GM08714 (cell line): ENCODE measurements around the gene POR.

Experiments used
- H3K4me3 ChIP-seq: fragments of 200-500 bp; sonication (Bioruptor generic); 2 replicates; pipeline ENCODE4 v1.5.1; 2014; ENCODE audit warnings: mild to moderate bottlenecking, low read length, inconsistent platforms
- ZNF274 ChIP-seq: IDR thresholded peaks from 2 replicates; pipeline ENCODE4 v1.6.1; 2012; ENCODE audit warnings: mild to moderate bottlenecking, low read depth, low read length

Gene POR

DNA sequence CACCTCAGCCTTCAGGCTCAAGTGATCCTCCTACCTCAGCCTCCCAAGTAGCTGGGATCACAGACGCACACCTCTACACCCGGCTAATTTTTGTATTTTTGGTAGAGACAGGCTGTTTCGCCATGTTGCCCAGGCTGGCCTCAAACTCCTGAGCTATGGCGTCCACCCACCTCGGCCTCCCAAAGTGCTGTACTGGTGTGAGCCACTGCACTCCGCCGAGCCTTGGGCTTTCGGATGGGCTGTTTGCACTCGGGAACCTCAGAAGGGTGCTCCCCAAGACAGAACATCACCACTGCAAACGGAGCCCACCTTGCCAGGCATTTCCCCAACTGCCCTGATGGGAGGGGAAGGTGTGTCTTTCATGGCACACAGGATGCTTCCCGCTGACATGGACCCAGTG is 52.1 kb downstream of the POR start:
- no peak overlapping the region for H3K4me3 ChIP-seq
- no peak for TF ChIP-seq ZNF274

DNA sequence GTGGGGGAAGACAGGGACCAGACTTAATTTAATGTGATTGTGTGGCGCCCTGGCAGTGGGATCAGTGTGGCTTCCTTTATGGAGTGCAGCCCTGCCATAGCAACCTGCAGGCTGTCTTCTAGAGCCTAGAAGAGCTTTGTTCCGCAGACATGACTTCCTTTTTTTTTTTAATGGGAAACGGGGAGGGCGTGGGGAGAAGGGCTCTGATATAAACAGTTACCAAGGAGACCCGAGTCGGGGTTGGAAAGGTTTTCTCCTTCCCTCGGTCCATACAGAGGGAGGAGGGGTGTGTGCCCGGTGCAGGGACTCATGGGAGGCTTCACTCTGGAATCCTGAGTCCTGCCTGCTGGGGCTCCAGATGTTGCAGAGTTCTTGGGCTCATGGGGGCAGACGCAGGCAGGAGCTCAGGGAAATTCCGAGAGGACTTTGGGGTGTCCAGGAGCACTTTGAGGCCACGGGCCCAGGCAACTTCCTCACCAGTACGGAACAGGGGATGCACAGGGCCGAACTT is 52.6 kb downstream of the POR start:
- H3K4me3 ChIP-seq, result no peak overlapping the region
- no peak for TF ChIP-seq ZNF274

DNA sequence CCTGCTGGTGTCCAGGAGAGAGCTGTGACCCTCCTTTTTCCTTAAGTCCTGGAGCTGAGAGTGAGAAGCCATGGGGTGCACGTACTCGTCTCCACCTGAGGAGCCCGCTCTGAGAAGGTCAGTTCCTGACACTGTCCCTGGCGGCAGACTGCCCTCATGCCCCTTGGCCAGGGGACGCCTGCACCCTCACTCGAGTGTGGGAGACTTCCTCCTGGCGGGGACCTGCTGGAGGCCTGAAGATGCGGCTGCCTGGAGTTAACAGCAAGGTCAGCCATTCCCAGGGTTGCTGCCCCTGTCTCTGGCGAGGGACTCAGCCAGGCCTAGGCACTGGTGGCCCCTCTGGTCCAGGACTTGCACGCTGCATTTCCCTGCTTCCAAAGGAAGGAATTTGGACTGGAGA is 53.1 kb downstream of the POR start:
- no peak for TF ChIP-seq ZNF274
- no peak overlapping the region for H3K4me3 ChIP-seq

DNA sequence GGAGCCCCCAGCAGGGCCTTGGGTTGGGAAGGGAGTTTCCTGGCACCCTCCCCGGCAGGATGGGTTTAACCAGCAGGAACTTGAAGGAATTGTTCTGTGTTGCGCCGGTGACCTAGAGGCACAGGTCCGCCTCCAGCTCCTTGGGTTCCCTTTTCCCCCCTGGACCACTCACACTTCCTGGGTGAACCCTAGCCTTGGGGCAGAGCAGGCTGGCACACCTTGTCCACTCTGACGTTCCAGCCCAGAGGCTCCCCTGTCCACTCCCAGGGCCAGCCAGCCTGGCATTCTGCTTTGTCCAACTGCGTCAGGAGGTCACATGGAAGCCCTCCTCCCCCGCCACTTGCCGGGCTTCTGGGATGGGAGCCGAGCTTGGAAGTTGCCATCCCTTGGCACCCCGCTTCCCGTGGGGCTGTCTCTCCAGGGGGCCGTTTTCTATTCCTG is 53.6 kb downstream of the POR start:
- H3K4me3 ChIP-seq, result no peak overlapping the region
- TF ChIP-seq ZNF274, result no peak

DNA sequence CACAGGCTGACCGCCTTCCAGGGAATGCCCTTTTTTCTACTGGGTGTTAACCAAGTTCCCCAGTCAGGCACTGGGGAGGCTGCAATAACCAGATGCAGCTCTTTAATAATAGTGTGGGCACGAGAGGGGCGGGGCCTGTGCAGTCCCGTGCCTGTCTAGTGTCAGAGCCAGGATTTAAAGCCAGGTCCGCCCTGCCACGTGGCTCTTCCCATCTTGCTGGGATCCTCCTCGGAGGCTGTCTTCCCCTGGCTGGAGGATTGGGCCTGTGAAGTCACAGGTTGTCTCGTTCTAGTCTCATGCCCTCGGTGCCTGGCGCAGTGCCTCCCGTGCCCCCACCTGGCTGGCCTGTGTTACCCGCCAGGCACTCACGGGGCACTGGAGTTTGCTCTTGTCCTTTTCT is 54.2 kb downstream of the POR start:
- no peak overlapping the region for H3K4me3 ChIP-seq
- no peak for TF ChIP-seq ZNF274

DNA sequence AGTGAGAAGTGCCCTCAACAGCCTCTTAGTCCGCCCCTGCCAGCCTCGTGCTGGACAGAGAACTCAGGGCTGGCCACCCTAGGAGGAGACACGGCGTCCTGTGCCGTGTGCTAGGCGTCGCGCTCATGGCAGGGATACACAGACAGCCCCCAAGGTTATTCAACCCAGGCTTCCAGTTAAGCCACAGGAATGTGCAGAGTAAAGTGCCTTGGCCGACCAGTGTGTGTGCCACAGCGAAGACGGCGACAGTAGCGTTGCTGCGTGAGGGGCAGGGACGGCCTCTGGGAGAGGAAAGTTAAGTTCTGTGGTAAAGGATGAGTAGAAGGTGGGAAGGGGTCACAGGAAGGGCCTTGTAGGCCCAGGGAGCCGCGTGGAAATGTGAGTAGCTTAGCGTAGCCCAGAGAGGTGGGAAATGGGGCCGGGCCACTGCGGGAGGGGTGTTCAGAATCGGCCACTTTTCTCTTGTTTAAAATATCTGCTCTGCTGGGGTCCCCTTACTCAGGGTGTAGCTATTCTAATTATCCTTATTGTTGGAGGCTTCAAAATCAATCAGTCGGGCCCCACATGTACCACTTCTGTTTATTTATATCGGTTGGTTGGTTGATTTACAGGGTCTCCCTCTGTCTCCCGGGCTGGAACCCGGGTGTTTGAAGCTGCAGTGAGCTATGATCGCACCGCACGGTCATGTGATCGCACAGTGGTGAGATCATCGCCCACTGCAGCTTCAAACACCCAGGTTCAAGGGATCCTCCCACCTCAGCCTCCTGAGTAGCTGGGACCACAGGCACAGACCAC is 54.9 kb downstream of the POR start:
- no peak overlapping the region for H3K4me3 ChIP-seq
- no peak for TF ChIP-seq ZNF274

DNA sequence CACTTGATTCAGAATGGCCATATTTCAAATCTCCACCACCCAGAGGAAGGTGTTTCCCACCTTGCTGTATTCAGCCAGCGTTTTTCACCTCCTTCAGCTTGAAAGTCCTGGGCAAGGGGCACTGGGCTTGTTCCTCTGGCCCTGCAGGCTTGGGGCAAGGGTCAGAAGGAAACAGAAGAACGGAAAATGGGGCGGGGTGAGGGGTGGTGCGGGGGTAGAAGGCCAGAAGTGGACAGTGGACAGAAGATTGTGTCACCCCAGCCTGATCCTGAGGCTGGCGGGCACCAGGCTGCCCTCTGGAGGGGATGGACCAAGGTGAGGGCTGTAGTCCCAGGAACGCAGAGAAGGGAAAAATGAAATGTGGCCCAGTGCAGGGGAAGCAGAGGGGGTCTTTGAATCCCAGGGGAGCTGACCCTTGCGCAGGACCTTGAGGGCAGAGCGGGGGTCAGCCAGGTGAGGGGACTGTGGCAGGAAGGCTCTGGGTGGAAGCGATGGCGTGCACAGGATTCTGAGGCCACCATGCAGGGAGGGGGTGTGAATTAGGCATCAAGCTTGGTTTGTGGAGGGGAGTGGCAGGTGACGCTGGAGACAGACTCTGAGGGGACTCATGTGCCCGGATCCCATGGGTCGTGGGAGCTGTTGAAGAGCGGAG is 56.5 kb downstream of the POR start:
- no peak for TF ChIP-seq ZNF274
- no peak overlapping the region for H3K4me3 ChIP-seq

DNA sequence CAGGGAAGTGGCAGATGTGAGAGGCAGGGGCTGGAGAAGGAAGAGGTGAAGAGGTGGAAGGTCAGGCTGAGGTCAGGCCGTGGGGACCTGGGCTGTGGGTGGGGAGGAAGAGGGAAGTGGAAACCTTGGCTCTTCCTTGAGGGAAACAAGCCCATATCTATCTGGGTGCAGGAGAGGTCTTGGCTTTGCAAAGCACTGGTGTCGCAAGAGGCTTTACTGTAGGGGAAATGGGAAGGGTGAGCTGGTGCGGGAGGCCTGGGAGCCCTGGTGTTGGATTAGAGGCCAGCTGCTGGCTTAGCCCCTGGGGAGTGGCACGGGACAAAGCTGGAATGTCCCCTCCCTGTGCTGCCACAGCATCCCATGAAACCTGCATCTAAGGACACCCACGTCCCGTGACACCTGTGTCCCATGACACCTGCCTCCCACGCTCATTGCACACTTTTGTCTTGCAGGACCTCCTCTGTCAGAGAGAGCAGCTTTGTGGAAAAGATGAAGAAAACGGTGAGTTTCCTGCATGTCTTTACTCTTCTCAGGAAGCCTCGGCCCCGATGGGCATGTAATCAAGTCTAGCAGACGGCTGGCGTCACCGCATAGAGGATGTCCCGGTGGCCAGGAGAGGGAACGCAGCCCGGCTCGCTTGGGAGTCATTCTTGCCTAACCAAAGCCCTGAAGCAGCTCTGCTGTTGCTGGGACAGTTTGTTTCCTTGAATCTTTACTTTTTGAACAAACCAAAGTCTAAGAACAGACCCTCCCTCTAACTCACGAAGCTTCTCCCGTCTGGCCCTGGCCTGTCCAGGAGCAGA is 57.2 kb downstream of the POR start:
- no peak for TF ChIP-seq ZNF274
- H3K4me3 ChIP-seq, result no peak overlapping the region

DNA sequence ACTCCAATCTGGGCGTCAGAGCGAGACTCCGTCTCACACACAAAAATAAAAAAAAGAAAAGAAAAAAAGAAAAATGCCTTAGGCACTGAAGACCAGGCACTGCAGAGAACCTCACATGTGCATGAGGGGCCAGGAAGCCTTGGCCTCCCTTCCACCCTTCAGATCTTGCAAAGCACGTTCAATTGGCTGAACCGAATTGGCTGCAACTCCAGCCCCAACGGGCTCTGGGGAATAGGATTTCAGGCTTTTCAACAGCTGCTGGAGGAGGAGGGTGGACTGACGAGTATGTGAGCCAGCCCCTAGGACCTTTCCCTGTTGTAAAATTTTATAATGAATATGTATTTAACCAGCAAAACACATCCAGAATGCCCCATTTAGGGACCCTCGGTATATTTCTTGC is 62.8 kb downstream of the POR start:
- no peak for TF ChIP-seq ZNF274
- no peak overlapping the region for H3K4me3 ChIP-seq

DNA sequence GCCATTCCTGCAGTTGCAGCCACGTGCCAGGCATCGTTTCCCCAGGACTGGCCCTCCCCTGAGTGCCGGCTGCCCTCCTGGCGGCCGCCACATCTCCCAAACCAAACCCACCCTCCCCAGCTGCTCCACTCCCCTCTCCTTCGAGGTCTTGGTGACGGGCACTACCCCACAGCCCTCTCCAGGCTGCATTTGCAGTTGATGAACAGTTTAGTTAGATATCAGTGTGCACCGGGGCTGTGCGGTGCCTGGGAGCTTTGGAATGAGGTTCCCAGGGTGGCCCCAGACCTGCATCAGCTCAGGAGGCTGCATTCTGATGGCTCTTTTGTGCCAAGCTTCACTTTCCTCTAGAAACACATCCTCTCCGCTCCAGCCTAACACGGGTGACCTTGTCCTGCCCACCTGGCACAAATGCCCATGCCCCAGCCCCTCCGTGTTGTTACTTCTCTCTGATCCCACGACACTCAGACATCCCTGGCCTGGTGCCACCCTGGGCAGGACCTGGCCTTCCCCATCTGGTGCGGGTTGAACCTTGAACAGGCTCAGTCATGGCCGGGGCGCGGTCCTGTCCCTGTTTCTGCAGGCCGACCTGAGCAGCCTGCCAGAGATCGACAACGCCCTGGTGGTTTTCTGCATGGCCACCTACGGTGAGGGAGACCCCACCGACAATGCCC is 64.9 kb downstream of the POR start:
- no peak for TF ChIP-seq ZNF274
- H3K4me3 ChIP-seq, result no peak overlapping the region

DNA sequence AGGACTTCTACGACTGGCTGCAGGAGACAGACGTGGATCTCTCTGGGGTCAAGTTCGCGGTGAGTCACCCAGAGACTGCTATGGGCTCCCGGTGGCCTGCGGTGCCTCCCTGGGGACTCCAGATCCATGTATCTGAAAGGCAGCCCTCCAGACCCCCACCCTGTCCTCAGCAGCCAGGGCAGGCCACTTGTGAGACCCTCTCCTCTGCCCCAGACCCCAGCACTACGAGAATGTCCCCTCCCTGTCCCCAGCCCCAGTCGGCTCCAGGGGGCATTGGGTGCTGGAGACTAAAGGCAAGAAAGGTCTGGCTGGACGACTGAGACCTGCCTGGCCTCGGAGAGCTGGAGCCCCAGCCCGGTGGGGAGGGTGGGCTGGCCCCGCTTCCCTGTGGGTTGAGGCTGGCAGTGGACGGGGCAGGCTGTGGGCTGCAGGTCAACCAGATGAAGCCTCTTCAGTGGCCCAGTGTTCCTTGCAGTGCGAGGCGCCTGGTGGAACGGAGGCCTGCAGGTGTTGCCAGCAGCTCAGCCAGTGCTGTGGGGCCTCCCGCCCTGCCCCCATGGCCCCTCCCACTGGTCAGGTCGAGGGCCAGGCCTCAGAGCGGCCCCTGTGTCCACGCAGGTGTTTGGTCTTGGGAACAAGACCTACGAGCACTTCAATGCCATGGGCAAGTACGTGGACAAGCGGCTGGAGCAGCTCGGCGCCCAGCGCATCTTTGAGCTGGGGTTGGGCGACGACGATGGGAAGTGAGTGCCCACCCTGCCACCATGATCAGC is 65.7 kb downstream of the POR start:
- no peak overlapping the region for H3K4me3 ChIP-seq
- TF ChIP-seq ZNF274, result no peak

DNA sequence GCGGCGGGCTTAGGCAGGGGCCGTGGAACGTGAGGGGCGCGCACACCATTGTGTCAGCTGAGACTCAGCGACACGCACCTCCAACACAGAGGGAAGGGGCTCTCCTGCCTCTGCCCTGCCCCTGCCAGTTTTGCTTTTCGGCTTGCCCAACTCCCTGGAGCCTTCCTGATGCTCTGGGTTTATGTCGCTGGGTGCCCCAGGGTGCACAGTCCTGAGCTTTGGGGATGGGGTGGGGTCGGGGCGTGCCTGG is 66.2 kb downstream of the POR start:
- no peak overlapping the region for H3K4me3 ChIP-seq
- TF ChIP-seq ZNF274, result no peak

DNA sequence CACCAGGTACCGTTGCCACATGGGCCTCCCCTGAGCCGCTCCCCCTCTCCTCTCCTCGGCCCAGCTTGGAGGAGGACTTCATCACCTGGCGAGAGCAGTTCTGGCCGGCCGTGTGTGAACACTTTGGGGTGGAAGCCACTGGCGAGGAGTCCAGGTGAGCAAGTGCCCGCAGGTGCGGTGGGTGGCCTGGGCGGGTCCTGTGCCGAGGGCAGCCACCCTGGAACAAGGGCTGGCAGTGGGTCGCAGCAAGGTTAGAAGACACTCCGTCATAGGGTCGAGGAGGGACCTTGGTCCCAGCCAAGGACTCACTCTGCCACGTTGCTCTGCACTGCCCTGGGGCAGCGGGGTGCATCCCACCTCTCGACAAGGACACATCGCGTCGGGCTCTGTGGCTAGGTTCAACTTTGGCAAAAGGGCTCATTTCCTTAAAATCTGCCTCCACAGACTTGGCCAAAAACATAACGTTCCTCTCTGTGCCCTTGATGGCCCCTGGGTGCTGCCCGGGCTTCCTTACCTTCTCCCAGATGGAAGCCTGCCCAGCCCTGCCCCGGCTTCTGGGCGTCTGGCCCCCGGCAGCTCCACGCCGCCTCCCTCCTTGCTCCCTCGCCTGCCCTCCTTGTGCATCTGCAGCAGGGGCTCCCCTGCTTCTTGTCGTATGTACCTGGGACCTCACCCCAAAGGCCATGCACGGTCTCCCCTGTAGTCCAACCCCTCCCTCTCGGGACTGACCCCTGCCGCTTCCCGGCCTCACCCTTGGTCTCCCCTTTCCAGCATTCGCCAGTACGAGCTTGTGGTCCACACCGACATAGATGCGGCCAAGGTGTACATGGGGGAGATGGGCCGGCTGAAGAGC is 66.7 kb downstream of the POR start:
- no peak for TF ChIP-seq ZNF274

More for the DNA sequence above, 66.7 kb downstream of the POR start:
- H3K4me3 ChIP-seq, result no peak overlapping the region
